Measurements from ENCODE around the gene IQCH.

IQCH gene

GRCh38 chr15:67266870-67267269 lies 12.3 kb downstream of the IQCH start:
- TF ChIP-seq, protein P1, sequence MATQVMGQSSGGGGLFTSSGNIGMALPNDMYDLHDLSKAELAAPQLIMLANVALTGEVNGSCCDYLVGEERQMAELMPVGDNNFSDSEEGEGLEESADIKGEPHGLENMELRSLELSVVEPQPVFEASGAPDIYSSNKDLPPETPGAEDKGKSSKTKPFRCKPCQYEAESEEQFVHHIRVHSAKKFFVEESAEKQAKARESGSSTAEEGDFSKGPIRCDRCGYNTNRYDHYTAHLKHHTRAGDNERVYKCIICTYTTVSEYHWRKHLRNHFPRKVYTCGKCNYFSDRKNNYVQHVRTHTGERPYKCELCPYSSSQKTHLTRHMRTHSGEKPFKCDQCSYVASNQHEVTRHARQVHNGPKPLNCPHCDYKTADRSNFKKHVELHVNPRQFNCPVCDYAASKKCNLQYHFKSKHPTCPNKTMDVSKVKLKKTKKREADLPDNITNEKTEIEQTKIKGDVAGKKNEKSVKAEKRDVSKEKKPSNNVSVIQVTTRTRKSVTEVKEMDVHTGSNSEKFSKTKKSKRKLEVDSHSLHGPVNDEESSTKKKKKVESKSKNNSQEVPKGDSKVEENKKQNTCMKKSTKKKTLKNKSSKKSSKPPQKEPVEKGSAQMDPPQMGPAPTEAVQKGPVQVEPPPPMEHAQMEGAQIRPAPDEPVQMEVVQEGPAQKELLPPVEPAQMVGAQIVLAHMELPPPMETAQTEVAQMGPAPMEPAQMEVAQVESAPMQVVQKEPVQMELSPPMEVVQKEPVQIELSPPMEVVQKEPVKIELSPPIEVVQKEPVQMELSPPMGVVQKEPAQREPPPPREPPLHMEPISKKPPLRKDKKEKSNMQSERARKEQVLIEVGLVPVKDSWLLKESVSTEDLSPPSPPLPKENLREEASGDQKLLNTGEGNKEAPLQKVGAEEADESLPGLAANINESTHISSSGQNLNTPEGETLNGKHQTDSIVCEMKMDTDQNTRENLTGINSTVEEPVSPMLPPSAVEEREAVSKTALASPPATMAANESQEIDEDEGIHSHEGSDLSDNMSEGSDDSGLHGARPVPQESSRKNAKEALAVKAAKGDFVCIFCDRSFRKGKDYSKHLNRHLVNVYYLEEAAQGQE (IDR thresholded peaks at IDR 0.05; ENCODE audit: insufficient read depth in 1 of 2, low read depth in 2 of 2, low read length in 2 of 2), result no peak
- TF ChIP-seq POLR2AphosphoS5 (IDR thresholded peaks at IDR 0.05; ENCODE audit: low read depth, low read length) (no peak), TAF1 (IDR thresholded peaks at IDR 0.05; ENCODE audit: borderline replicate concordance, insufficient read depth, low read length) (no peak), FOXP2 (optimal IDR thresholded peaks at IDR 0.05; ENCODE audit: borderline replicate concordance, extremely low read depth, extremely low read length, insufficient read depth) (no peak), SIN3A (IDR thresholded peaks at IDR 0.05; ENCODE audit: borderline replicate concordance, insufficient read depth, low read length) (no peak)

GRCh38 chr15:67267440-67267839 lies 12.9 kb downstream of the IQCH start:
- TF ChIP-seq SIN3A (IDR thresholded peaks at IDR 0.05; ENCODE audit: borderline replicate concordance, insufficient read depth, low read length), result no peak

DNA sequence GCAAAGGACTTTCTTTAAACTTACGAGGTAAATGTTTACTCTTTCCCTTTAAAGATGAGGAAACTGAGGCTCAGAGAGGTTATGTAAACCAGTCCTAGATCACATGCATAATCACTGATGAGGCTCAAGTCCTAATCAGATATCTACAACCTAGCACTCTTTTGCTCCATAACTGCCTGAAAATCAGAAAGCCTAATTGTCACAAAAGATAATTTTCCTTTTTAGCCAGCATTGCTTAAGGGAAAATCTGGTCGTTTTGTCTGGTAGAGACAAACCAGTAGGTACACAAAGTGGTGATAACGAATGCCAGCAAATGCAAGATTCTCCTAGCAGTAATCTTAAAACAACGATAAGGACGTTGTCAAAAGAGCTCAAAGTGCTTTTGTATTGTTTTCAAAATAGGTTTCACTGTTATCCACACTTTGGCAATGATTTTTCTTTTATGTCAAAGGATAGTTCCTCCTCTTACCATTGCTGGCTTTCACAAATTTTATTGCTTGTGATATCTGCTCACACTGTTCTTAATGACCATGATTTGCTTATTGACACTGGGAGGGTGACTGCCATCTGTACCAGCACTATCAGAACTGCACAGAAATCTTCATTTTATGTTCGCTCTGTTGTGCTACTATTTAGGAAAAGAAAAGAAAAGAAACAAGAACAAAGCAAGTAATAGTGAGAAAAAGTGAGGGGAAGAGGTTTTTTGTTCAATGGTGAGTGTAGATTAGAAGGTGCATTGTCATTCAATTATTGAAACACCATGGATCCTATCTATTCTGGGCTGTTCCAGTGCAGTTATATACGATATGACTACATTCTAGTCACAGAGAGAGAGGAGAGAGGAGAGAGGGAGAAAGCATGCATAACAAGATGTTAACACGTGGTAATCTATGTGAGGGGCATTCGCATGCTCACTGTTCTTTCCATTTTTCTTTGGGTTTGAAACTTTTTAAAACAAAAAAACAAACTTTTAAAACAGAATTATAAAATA lies 13.7 kb downstream of the IQCH start:
- TF ChIP-seq SIN3A (IDR thresholded peaks at IDR 0.05; ENCODE audit: borderline replicate concordance, insufficient read depth, low read length) (no peak), FOXP2 (optimal IDR thresholded peaks at IDR 0.05; ENCODE audit: borderline replicate concordance, extremely low read depth, extremely low read length, insufficient read depth) (no peak), POLR2AphosphoS5 (IDR thresholded peaks at IDR 0.05; ENCODE audit: low read depth, low read length) (no peak), TAF1 (IDR thresholded peaks at IDR 0.05; ENCODE audit: borderline replicate concordance, insufficient read depth, low read length) (no peak)
- TF ChIP-seq, protein P1 (IDR thresholded peaks at IDR 0.05; ENCODE audit: insufficient read depth in 1 of 2, low read depth in 2 of 2, low read length in 2 of 2), result no peak

DNA sequence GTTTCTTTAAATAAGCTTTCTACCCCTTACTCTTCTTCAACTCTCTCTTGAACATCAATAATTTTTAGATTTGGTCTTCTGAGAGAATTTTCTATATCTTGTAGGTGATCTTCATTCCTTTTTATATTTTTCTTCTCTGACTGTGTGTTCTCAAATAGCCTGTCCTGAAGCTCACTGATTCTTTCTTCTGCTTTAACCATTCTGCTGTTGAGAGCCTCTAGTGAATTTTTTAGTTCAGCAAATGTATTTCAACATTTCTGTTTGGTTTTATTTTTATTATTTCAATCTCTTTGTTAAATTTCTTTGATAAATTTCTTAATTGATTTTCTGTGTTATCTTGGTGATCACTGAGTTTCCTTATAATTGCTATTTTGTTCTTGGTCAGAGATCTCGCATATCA lies 19.6 kb downstream of the IQCH start:
- TF ChIP-seq POLR2AphosphoS5 (IDR thresholded peaks at IDR 0.05; ENCODE audit: low read depth, low read length) (no peak), TAF1 (IDR thresholded peaks at IDR 0.05; ENCODE audit: borderline replicate concordance, insufficient read depth, low read length) (no peak), FOXP2 (optimal IDR thresholded peaks at IDR 0.05; ENCODE audit: borderline replicate concordance, extremely low read depth, extremely low read length, insufficient read depth) (no peak), SIN3A (IDR thresholded peaks at IDR 0.05; ENCODE audit: borderline replicate concordance, insufficient read depth, low read length) (no peak)
- TF ChIP-seq, protein P1 (IDR thresholded peaks at IDR 0.05; ENCODE audit: insufficient read depth in 1 of 2, low read depth in 2 of 2, low read length in 2 of 2), result no peak

- TF ChIP-seq FOXP2 (optimal IDR thresholded peaks at IDR 0.05; ENCODE audit: borderline replicate concordance, extremely low read depth, extremely low read length, insufficient read depth), result no peak
- TF ChIP-seq, protein P1 (IDR thresholded peaks at IDR 0.05; ENCODE audit: insufficient read depth in 1 of 2, low read depth in 2 of 2, low read length in 2 of 2), result no peak
- TF ChIP-seq TAF1 (IDR thresholded peaks at IDR 0.05; ENCODE audit: borderline replicate concordance, insufficient read depth, low read length), result no peak
- TF ChIP-seq POLR2AphosphoS5 (IDR thresholded peaks at IDR 0.05; ENCODE audit: low read depth, low read length), result no peak
- no peak for TF ChIP-seq SIN3A (IDR thresholded peaks at IDR 0.05; ENCODE audit: borderline replicate concordance, insufficient read depth, low read length)
These were observed 22.1 kb downstream of the IQCH start for GRCh38 chr15:67276666-67277065.

Measured in PFSK-1 (cell line).